ENCODE measurements around the gene KREMEN1.
A peak's percentile ranks its signal among the peaks of the same experiment; 100 is the strongest.

The KREMEN1 gene

DNA sequence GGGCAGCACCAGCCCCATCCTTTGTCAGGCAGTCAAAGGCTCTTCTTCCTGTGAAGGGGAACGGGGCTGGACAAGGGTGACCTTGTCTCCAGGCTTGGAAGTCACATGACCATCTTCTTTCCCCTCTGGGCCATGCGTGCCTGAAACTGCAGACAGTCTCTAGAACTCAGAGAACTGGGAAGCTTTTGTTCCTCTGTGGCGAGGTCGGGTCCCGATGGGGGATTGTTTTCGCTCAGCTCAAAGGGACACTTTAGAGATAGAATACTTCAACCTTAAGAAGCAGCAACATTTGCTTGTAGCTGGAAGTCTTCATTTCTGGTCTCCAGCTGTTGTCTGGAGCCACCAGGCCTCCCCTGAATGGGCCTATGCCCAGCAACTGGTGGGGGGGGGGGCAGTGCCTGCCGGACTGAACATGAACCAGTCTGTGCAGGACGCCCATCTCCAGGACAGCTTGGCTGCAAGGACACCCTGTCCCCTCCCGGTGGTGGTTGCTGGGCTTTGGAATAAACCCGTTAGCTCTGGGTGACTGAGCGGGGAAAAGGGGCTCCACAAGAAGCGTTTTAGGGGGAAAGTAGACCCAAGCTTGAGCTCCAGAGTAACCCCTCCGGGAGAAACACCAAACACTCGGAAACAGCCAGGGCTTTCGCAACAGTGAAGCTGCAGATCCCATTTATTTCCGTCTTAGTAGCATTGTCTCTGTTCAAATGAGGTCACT lies 77.2 kb downstream of the KREMEN1 start:
- DNase-seq (ENCODE audit: low spot score), result no peak

DNA sequence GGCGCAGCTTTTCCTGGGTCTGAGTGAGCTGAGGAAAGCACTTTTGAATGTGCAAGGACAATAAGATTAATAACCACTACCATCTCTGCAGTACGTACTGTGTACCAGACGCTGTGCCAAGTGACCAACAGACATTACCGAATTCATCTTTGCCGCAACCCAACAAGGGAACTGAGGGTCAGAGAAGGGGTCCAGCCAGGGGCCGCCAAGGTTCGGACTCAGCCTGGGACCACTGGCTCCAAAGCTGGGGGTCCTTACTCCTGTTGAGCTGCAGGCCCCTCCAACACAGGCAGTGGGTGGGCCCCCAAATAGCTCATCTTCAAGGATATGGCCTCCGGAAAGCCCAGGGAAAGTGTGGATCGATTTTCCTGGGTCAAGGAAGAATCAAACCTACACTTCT lies 77.9 kb downstream of the KREMEN1 start:
- no peak for DNase-seq (ENCODE audit: low spot score)

DNA sequence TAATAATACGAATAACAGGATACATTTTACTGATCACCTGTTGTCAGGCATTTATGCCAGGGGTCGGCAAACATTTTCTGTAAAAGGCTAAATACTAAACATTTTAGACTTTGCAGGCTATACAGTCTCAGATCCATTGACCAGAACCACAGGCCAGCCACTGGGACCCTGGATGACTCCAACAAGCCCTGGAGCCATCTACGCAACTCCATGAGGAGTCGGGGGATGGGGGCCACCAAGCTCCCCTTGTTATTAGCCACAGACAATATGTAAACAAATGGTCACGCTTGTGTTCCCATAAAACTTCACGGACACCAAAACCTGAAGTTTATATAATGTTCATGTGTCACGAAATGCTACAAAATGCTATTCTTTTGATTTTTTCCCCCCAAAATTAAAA lies 78.5 kb downstream of the KREMEN1 start:
- no peak for DNase-seq (ENCODE audit: low spot score)

DNA sequence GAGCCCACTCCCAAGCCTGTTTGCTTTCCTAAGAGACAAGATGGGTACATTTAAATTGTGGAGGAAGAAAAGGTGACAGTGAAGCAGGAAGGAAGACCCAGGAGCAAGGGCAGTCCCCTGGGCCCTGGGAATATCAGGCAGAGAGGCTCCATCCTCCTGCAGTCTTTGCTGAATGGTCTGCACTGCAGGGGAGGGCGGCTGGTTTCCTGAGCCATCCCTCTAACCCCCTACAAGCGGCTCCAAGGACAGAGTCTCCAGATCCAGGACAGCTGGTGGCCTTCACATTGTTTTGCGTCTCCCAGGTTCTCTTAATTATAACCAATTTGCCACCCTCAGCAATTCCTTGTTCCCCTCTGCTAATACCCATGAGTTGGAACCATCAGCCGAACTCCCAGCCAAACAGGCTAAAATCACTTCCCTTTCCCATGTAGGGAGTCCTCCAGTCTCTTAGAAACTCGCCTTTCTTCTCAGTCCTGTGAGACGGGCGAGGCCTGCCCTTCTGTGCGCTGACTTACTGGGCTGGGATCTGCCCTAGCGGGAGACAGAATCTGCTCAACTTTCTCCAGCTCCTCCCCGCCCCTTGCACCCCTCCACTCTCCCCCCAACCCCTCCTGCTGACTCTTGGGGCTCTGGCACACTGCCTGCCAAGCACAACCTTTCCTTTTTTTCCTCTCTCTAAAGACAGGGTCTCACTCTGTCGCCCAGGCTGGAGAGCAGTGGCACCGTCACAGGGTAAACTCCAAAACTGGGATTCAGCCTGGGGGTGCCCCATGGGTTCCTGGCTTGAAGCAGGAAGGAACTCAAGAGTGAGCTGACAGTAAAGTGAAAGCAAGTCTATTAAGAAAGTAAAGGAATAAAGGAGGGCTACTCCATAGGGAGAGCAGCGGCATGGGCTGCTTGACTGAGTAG lies 79.5 kb downstream of the KREMEN1 start:
- no peak for DNase-seq (ENCODE audit: low spot score)

DNA sequence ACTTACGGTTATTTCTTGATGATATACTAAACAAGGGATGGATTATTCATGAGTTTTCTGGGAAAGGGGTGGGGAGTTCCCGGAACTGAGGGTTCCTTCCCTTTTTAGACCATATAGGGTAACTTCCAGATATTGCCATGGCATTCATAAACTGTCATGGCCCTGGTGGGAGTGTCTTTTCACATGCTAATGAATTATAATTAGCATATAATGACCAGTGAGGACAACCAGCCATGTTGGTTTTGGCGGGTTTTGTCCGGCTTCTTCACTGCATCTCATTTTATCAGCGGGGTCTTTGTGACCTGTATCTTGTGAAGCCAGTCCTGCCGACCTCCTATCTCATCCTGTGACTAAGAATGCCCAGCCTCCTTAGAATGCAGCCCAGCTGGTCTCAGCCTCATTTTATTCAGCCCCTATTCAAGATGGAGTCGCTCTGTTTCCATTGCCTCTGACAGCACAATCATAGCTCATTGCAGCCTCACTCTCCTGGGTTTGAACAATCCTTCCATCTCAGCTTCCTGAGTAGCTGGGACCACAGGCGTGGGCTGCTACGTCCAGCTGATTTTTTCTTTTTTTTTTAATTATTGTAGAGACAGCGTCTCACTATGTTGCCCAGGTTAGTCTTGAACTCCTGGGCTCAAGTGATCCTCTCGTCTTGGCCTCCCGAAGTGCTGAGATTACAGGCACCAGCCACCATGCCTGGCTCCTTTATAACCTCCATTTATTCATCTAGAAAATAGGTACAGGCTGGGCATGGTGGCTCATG lies 80.3 kb downstream of the KREMEN1 start:
- DNase-seq (ENCODE audit: low spot score), result no peak

GRCh38 chr22:29154364-29155048 lies 81.7 kb downstream of the KREMEN1 start:
- peak; percentile 67 for DNase-seq (ENCODE audit: low spot score)

DNA sequence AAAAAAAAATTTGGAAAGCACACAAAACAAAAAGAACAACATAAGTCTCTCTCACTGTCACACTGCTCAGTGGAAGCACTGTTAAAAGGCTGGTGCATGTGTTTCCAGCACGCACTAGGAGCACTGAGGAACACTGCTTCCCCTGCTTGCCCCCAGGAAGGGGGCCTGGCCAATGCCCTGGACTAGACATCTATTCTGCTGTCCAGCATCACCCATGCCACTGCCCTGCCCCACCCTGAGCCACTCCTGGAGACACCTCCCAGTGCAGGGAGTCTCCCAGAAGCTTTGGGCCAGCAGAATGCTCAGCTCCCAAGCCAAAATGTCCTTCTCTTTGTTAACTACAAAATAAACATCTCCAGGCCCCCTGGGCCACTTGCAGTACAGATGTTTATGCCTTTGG lies 83.1 kb downstream of the KREMEN1 start:
- DNase-seq (ENCODE audit: low spot score), result no peak

DNA sequence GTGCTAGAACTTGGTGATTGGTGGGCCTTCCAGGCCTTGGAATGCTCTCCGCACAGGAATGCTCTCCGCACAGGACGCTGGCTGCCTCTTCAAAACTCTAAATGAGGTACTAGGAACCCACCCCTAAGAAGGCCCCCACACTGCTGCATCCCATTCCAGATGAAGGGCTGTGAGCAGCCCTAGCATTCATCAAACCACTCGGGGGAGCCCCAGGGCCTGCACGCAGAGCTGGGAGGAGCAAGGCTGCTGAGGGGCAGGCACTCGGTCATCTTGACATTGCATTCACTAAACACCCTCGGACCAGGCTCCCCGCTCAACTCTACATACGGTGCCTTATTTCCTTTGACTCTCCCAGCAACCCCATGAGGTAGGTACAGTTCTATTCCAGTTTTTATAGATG lies 83.7 kb downstream of the KREMEN1 start:
- no peak for DNase-seq (ENCODE audit: low spot score)

- DNase-seq (ENCODE audit: low spot score), result no peak
Measured at GRCh38 chr22:29157759-29158535, 85.1 kb downstream of the KREMEN1 start.

GRCh38 chr22:29158546-29158945 lies 85.7 kb downstream of the KREMEN1 start:
- DNase-seq (ENCODE audit: low spot score), result no peak

DNA sequence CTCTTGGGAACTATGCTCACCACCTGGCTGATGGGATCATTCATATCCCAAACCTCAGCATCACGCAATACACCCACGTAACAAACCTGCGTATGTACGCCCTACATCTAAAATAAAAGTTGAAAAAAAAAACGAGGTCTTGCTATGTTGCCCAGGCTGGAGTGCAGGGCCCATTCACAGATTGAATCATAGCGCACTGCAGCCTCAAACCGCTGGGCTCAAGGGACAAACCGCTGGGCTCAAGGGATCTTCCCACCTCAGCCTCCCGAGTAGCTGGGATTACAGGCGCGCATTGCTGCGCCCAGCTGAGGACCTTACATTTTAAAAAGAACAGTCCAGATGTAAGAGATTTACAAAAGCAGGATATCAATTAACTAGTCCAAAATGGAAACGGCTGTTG lies 91.0 kb downstream of the KREMEN1 start:
- no peak for DNase-seq (ENCODE audit: low spot score)

- no peak for DNase-seq (ENCODE audit: low spot score)
Measured at GRCh38 chr22:29165321-29166060, 92.7 kb downstream of the KREMEN1 start.

- DNase-seq (ENCODE audit: low spot score), result no peak
Measured at GRCh38 chr22:29166180-29166579, 93.3 kb downstream of the KREMEN1 start.

DNA sequence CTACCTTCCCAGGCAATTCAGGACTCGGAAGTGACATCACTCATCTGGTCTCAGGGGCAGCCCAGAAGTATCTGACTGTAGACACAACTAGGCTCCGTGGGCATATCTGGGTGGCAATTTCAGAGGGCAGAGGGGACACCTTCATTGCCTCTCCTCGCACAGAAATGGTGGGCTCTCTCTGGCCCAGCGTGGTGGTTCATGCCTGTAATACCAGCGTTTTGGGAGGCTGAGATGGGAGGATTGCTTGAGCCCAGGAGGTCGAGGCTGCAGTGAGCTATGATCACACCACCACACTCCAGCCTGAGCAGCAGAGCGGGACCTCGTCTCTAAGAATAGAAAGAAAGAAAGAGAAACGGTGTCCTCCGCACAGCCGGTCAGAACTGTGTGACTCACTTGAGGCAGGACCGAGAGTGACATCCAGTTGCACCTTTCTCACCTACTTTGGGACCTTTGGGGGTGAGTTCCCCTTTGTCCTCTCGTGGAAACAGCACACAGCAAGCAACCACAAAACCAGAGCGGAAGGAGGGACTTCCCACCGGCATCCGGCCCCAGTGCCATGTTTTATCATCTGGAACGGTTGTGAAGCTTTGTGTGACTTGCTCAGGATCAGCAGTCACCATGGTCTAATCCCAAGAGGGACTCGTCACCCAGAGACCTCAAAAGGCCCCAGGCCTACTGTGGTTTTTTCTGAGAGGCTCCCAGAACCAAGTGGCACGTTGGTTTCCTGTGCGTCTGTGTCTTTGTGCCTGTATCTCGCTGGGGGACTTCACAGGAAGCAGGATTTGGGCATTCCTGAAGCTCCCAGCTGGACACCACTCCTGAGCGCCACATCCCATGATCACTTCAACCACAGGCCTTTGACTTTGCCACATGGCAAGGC lies 94.4 kb downstream of the KREMEN1 start:
- DNase-seq (ENCODE audit: low spot score), result no peak

GRCh38 chr22:29171721-29172120 lies 98.9 kb downstream of the KREMEN1 start:
- no peak for DNase-seq (ENCODE audit: low spot score)

GRCh38 chr22:29172216-29172615 lies 99.4 kb downstream of the KREMEN1 start:
- no peak for DNase-seq (ENCODE audit: low spot score)

- DNase-seq (ENCODE audit: low spot score), result no peak
Measured at GRCh38 chr22:29175312-29175835, 102.5 kb downstream of the KREMEN1 start.

DNA sequence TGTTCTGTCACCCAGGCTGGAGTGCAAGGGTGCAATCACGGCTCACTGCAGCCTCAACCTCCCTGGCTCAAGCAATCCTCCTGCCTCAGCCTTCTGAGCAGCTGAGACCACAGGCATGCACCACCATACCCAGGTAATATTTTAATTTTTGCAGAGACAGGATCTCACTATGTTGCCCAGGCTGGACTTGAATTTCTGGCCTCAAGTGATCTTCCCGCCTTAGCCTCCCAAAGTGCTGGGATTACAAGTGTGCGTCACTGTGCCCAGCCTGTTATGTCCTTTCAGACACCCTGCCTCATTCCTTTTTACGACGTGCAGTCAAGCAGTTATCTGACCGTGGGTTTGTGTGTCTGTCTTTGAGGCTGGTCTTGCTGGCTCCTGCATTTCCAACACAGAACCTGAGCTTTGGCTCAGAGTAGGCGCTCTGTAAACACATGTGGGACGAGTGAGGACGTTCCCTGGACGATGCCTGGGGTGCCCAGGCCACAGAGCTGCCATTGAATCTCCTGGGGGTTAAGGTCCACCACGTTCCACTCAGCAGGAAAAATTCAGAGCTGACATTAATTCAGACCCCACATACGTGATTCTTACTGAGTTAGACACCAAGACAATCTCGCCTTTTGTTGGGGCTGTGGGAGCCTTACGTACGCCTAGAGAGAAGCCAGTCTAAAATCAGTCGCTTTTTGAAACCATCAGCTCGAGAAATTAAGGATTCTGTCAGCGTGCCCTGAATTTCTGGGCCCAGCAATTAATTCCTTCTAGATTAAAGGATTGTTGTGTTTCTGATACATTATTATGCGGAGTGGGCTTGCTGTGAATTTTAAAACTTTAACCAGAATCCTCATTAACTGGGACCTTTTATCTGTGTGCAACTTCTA lies 111.4 kb downstream of the KREMEN1 start:
- DNase-seq (ENCODE audit: low spot score), result no peak
